H1 (cell line): ENCODE results near the gene CD151. TPM values are rescaled to one million over a fixed set of nuclear protein-coding genes. Genes with fewer than 3 reads are reported as not detected.

Experiments
- CTCF ChIA-PET: fragments of 300-600 bp; sonication (Branson Sonifier 250); formaldehyde crosslinking; loops from one replicate; lab custom pipeline; 2021; ENCODE audit not compliant: partially characterized antibody; lab: Charles Lee
- POLR2A ChIA-PET: fragments of 300-600 bp; sonication (Branson Sonifier 250); formaldehyde crosslinking; loops from one replicate; lab custom pipeline; 2021; ENCODE audit warnings: inconsistent platforms; ENCODE audit not compliant: partially characterized antibody; lab: Charles Lee
- DNase-seq, 2 experiments: peaks; one replicate each; pipeline versions ENCODE4 v3.0.0 to v3.0.0-alpha.2; 2010 to 2022; ENCODE audit warnings: low spot score in 2 of 2, low read depth in 1 of 2, mixed read lengths in 1 of 2
- FAIRE-seq: peaks from 2 replicates; lab custom pipeline; 2011; peaks lifted over from hg19 to GRCh38; lab: Jason Lieb, UNC
- H2AFZ ChIP-seq: 2 replicates; pipeline ENCODE4 v1.8.1; 2012; ENCODE audit warnings: low read length, inconsistent platforms
- H2AK5ac ChIP-seq: 2 replicates; pipeline ENCODE4 v1.6.1; 2013; ENCODE audit warnings: low read depth, low read length
- H2BK120ac ChIP-seq: replicated peaks from 2 replicates; pipeline ENCODE3; 2013; ENCODE audit warnings: low read depth, low read length, inconsistent platforms
- H2BK12ac ChIP-seq: 2 replicates; pipeline ENCODE4 v1.6.1; 2013; ENCODE audit warnings: low read depth, low read length
- H2BK15ac ChIP-seq: 2 replicates; pipeline ENCODE4 v1.6.1; 2013; ENCODE audit warnings: low read length
- H2BK20ac ChIP-seq: 2 replicates; pipeline ENCODE4 v1.6.1; 2013; ENCODE audit warnings: low read length
- H2BK5ac ChIP-seq: 2 replicates; pipeline ENCODE4 v1.6.1; 2013; ENCODE audit warnings: low read depth, low read length
- H3K14ac ChIP-seq: 2 replicates; pipeline ENCODE4 v1.6.1; 2013; ENCODE audit warnings: inconsistent platforms; ENCODE audit not compliant: insufficient read length
- H3K18ac ChIP-seq: 2 replicates; pipeline ENCODE4 v1.6.1; 2013; ENCODE audit warnings: low read length; ENCODE audit errors: extremely low read depth
- H3K23ac ChIP-seq: 2 replicates; pipeline ENCODE4 v1.6.1; 2013; ENCODE audit warnings: inconsistent platforms; ENCODE audit not compliant: insufficient read length
- H3K23me2 ChIP-seq: 2 replicates; pipeline ENCODE4 v1.6.1; 2013; ENCODE audit warnings: low read depth, low read length
- H3K27ac ChIP-seq: 2 replicates; pipeline ENCODE4 v1.6.1; 2011; ENCODE audit warnings: low read depth, low read length, inconsistent platforms
- H3K27me3 ChIP-seq, 4 experiments: replicated peaks in 1 of 4; 1 replicate in 1 of 4; 2 replicates in 3 of 4; pipeline versions ENCODE4 v1.6.1 to v1.8.1; 2011 to 2013; ENCODE audit warnings: low read length in 3 of 4, mild to moderate bottlenecking in 3 of 4, inconsistent platforms in 2 of 4, mixed read lengths in 2 of 4, moderate library complexity in 1 of 4; ENCODE audit not compliant: control insufficient read depth in 3 of 4, insufficient read depth in 3 of 4; ENCODE audit errors: extremely low read depth in 1 of 4
- H3K36me3 ChIP-seq, 4 experiments: 2 replicates each; pipeline versions ENCODE4 v1.6.1 to v1.8.1; 2011 to 2013; ENCODE audit warnings: mild to moderate bottlenecking in 4 of 4, low read length in 3 of 4, moderate library complexity in 2 of 4, control low read depth in 1 of 4, inconsistent platforms in 1 of 4; ENCODE audit not compliant: insufficient read depth in 4 of 4, control insufficient read depth in 2 of 4
- H3K4ac ChIP-seq: replicated peaks from 2 replicates; pipeline ENCODE3; 2013; ENCODE audit warnings: low read length, low read depth, mixed read lengths, inconsistent platforms; ENCODE audit not compliant: insufficient read length
- H3K4me1 ChIP-seq, 4 experiments: replicated peaks in 1 of 4; 1 replicate in 1 of 4; 2 replicates in 3 of 4; pipeline versions ENCODE4 v1.6.1 to v1.8.1; 2011 to 2013; ENCODE audit warnings: low read length in 3 of 4, inconsistent platforms in 2 of 4, mixed read lengths in 1 of 4; ENCODE audit not compliant: insufficient read depth in 4 of 4, control insufficient read depth in 3 of 4
- H3K4me2 ChIP-seq, 2 experiments: 2 replicates each; pipeline versions ENCODE4 v1.6.1 to v1.8.1; 2011 to 2013; ENCODE audit warnings: low read depth in 2 of 2, low read length in 2 of 2, control low read depth in 1 of 2, inconsistent platforms in 1 of 2, mild to moderate bottlenecking in 1 of 2; ENCODE audit not compliant: insufficient read depth in 1 of 2
- H3K4me3 ChIP-seq, 4 experiments: fragments of 200-600, 300-600 bp in 1 of 4; sonication (generic), shearing (Covaris generic), sonication (Bioruptor Twin) in 1 of 4; 2 replicates each; pipeline versions ENCODE4 v1.5.1 to v1.8.1; 2011 to 2016; ENCODE audit warnings: low read length in 4 of 4, low read depth in 3 of 4, control low read depth in 2 of 4, inconsistent platforms in 2 of 4, mild to moderate bottlenecking in 2 of 4, mixed read lengths in 1 of 4, moderate library complexity in 1 of 4; ENCODE audit not compliant: insufficient read depth in 2 of 4; ENCODE audit errors: extremely low read depth in 1 of 4
- H3K56ac ChIP-seq: replicated peaks from 2 replicates; pipeline ENCODE3; 2013; ENCODE audit warnings: low read depth, mild to moderate bottlenecking, mixed read lengths, low read length, inconsistent platforms; ENCODE audit not compliant: insufficient read length
- H3K79me1 ChIP-seq: 2 replicates; pipeline ENCODE4 v1.6.1; 2013; ENCODE audit warnings: low read depth, low read length, control low read depth
- H3K79me2 ChIP-seq, 2 experiments: 2 replicates each; pipeline versions ENCODE4 v1.6.1 to v1.8.1; 2012 to 2013; ENCODE audit warnings: low read length in 2 of 2, mild to moderate bottlenecking in 2 of 2, inconsistent platforms in 1 of 2; ENCODE audit not compliant: insufficient read depth in 2 of 2, control insufficient read depth in 1 of 2
- H3K9ac ChIP-seq, 4 experiments: replicated peaks in 1 of 4; 1 replicate in 1 of 4; 2 replicates in 3 of 4; pipeline versions ENCODE4 v1.6.1 to v1.8.1; 2011 to 2013; ENCODE audit warnings: low read depth in 3 of 4, low read length in 3 of 4, control low read depth in 2 of 4, mild to moderate bottlenecking in 2 of 4, moderate library complexity in 2 of 4, inconsistent platforms in 1 of 4; ENCODE audit errors: extremely low read depth in 1 of 4
- H3K9me3 ChIP-seq, 2 experiments: 2 replicates each; pipeline versions ENCODE4 v1.6.1 to v1.8.1; 2012 to 2013; ENCODE audit warnings: mild to moderate bottlenecking in 2 of 2, moderate library complexity in 2 of 2, control low read depth in 1 of 2, inconsistent platforms in 1 of 2, low read depth in 1 of 2, low read length in 1 of 2, mixed read lengths in 1 of 2; ENCODE audit not compliant: insufficient read depth in 2 of 2
- H4K20me1 ChIP-seq, 2 experiments: replicated peaks in 1 of 2; 2 replicates each; pipeline versions ENCODE3 to v1.8.1; 2011 to 2013; ENCODE audit warnings: inconsistent platforms in 2 of 2, low read length in 2 of 2, mild to moderate bottlenecking in 1 of 2; ENCODE audit not compliant: insufficient read depth in 2 of 2, control insufficient read depth in 1 of 2
- H4K5ac ChIP-seq: 2 replicates; pipeline ENCODE4 v1.6.1; 2013; ENCODE audit warnings: low read length, low read depth, mixed read lengths, inconsistent platforms; ENCODE audit not compliant: insufficient read length
- H4K8ac ChIP-seq: 2 replicates; pipeline ENCODE4 v1.8.0; 2013; ENCODE audit warnings: mild to moderate bottlenecking, moderate library complexity, low read length, inconsistent platforms; ENCODE audit not compliant: insufficient read depth; ENCODE audit errors: extremely low read depth
- H4K91ac ChIP-seq: replicated peaks from 2 replicates; pipeline ENCODE3; 2013; ENCODE audit warnings: low read length, mixed read lengths, inconsistent platforms; ENCODE audit not compliant: insufficient read length
- ASH2L ChIP-seq: fragments of 200-600, 300-600 bp; sonication (generic); IDR thresholded peaks from one replicate; pipeline ENCODE4 v1.7.1; 2017; ENCODE audit warnings: low read length
- EGR1 ChIP-seq: IDR thresholded peaks from 2 replicates; pipeline ENCODE4 v1.6.1; 2011; ENCODE audit warnings: low read depth, low read length, borderline replicate concordance
- KDM4A ChIP-seq: IDR thresholded peaks from one replicate; pipeline ENCODE4 v1.7.1; 2012; ENCODE audit warnings: low read depth, mild to moderate bottlenecking, moderate library complexity, low read length, inconsistent platforms; ENCODE audit not compliant: severe bottlenecking
- PHF8 ChIP-seq: fragments of 200-600 bp; sonication (generic); conservative IDR thresholded peaks from 2 replicates; pipeline ENCODE4 v1.7.1; 2012; ENCODE audit warnings: low read depth, mild to moderate bottlenecking, inconsistent platforms, low read length, moderate library complexity
- POLR2AphosphoS5 ChIP-seq: IDR thresholded peaks from 2 replicates; pipeline ENCODE4 v1.6.1; 2011; ENCODE audit warnings: low read depth, low read length
- RFX5 ChIP-seq: IDR thresholded peaks from 2 replicates; pipeline ENCODE4 v1.6.1; 2011; ENCODE audit warnings: low read depth, low read length, improper control_type of control experiment, borderline replicate concordance
- SIRT6 ChIP-seq: IDR thresholded peaks from one replicate; pipeline ENCODE4 v1.7.1; 2012; ENCODE audit warnings: low read length, inconsistent platforms
- SP2 ChIP-seq: IDR thresholded peaks from 2 replicates; pipeline ENCODE4 v1.6.1; 2012; ENCODE audit warnings: mild to moderate bottlenecking, low read length, inconsistent platforms
- TAF7 ChIP-seq: optimal IDR thresholded peaks from 2 replicates; pipeline ENCODE3; 2011; ENCODE audit warnings: low read depth, mild to moderate bottlenecking, inconsistent platforms, low read length, moderate library complexity, borderline replicate concordance
- TBP ChIP-seq: IDR thresholded peaks from 2 replicates; pipeline ENCODE4 v1.6.1; 2011; ENCODE audit warnings: low read depth, low read length, improper control_type of control experiment
- WGBS, 2 experiments: shearing (Covaris generic) in 1 of 2; methylation state at CpG; one replicate each; pipeline versions ENCODE4 v1.1.6 to v1.1.7; 2013 to 2015; ENCODE audit warnings: low lambda C conversion rate in 2 of 2, mixed read lengths in 2 of 2, inconsistent platforms in 1 of 2, low coverage in 1 of 2, missing lambda C conversion rate in 1 of 2; ENCODE audit not compliant: insufficient replicate concordance in 2 of 2, insufficient coverage in 1 of 2, insufficient read length in 1 of 2; ENCODE audit errors: extremely low coverage in 1 of 2, missing lambda C conversion rate in 1 of 2; 5-methylcytosine and 5-hydroxymethylcytosine counted together
- polyA plus RNA-seq, 7 experiments: library from polyadenylated mRNA; depleted of rRNA in 3 of 7; stranded (reverse) in 5 of 7; unstranded in 2 of 7; fragments of >200 nt in 5 of 7; fragments of 200-250 nt in 2 of 7; gene quantifications; 1 replicate in 5 of 7; 2 replicates in 1 of 7; 4 replicates in 1 of 7; pipeline versions ENCODE4 v1.2.1 to v1.2.3, GENCODE V29; 2011 to 2013; ENCODE audit warnings: missing spikeins in 2 of 7, mixed read lengths in 2 of 7
- total RNA-seq: library from RNA; stranded (reverse); fragmentation: NEBNext Ultra II Directional; extraction: Animal tissue kit (Norgen Biotek cat#: 25700); gene quantifications from 2 replicates; pipeline ENCODE4 v1.2.1, GENCODE V29; 2021

The CD151 gene
- total and polyA plus RNA-seq, 2 of the 8 experiments (the other 6 are each of a cell fraction or from before 2014, with no cell fraction given): 101 to 212 TPM

- peak overlapping the region; percentile 64; the same call in 1 of the 2 replicates for H3K27ac ChIP-seq
- TF ChIP-seq POLR2AphosphoS5: no peak
- TF ChIP-seq EGR1: peak; percentile 70; the same call in 1 of the 2 replicates
- TF ChIP-seq RFX5: no peak
- no peak for TF ChIP-seq SIRT6
- peak; percentile 73 for TF ChIP-seq PHF8
- TF ChIP-seq TAF7: peak; percentile 86
- no peak for TF ChIP-seq SP2
- TF ChIP-seq ASH2L: no peak
- peak; percentile 95 for TF ChIP-seq TBP
- peak; percentile 54 for TF ChIP-seq KDM4A
These were observed 13.4 kb upstream of the CD151 start for GRCh38 chr11:819129-819931.

More at GRCh38 chr11:819129-819931, 13.4 kb upstream of the CD151 start:
- POLR2A ChIA-PET: interaction anchor here (0.6 to 53.0 kb wide), 19 partner anchors 8 to 428 kb away, joined by 3 to 1917 read pairs (median 4); partner anchors contain the start of genes CD151, CEND1, CRACR2B and DEAF1
- Histone ChIP-seq H3K23me2 (peaks cover 8% of the 10 kb centered on the region; the same call in 1 of the 2 replicates), H2BK5ac (peak overlapping the region; percentile 75; the same call in 1 of the 2 replicates), H2BK20ac (no peak overlapping the region), H3K9me3 (no peaks in the 10 kb centered on the region), H2BK15ac (0 out of 2 replicates have a peak overlapping the region, but pooled peaks have one; percentile 72), H3K79me2 (peaks cover 0 to 5% of the 10 kb centered on the region in 2 experiments; a peak in 1 of 4 replicates), H4K20me1 (peaks cover 0 to 16% of the 10 kb centered on the region in 2 experiments), H4K91ac (peak overlapping the region; percentile 46), H3K14ac (no peak overlapping the region), H3K4me2 (peak overlapping the region; percentile 70 to 83), H3K4me3 (peak overlapping the region; percentile 77 to 92 (median 80)), H2AFZ (no peak overlapping the region), H3K4me1 (peaks cover 0 to 12% (median 9%) of the 10 kb centered on the region in 4 experiments; a peak in 5 of 7 replicates), H3K56ac (no peak overlapping the region), H4K5ac (no peak overlapping the region), H3K79me1 (peaks cover 8% of the 10 kb centered on the region), H3K18ac (peak overlapping the region; percentile 48), H4K8ac (peak overlapping the region; percentile 57), H2AK5ac (no peak overlapping the region), H3K27me3 (no peaks in the 10 kb centered on the region; a peak in 2 of 7 replicates), H2BK120ac (no peak overlapping the region), H3K4ac (no peak overlapping the region), H3K36me3 (peaks cover 0 to 6% (median under 1%) of the 10 kb centered on the region in 4 experiments; a peak in 1 of 8 replicates), H3K9ac (peak overlapping the region in 3 of 4 experiments; percentile 54 to 73 (median 67); a peak in 5 of 7 replicates), H3K23ac (no peak overlapping the region), H2BK12ac (0 out of 2 replicates have a peak overlapping the region, but pooled peaks have one; percentile 60)
- FAIRE-seq: no peak
- DNase-seq: peak in 1 of 2 experiments; percentile 95
- CTCF ChIA-PET: interaction anchor here (1.0 to 2.7 kb wide), 8 partner anchors 8 to 29 kb away, joined by 3 to 10 read pairs (median 5); partner anchors contain the start of gene CD151
- WGBS, 2 experiments: 9% methylated on average over 55 of the region's 96 CpGs; no CpG with 5 or more reads in 1 of the 2 experiments
